HEK293T (cell line): ENCODE measurements around the gene CYP3A4.

ENCODE experiments used
- FOXK2 ChIP-seq: fragments of 450-650 bp; IDR thresholded peaks from 2 replicates; pipeline ENCODE4 v1.6.1; 2016; ENCODE audit warnings: mild to moderate bottlenecking
- HDGF ChIP-seq: fragments of 450-650 bp; IDR thresholded peaks from 2 replicates; pipeline ENCODE4 v1.6.1; 2017; ENCODE audit warnings: antibody characterized with exemption, borderline replicate concordance
- LEF1 ChIP-seq: fragments of 450-650 bp; IDR thresholded peaks from 2 replicates; pipeline ENCODE4 v1.6.1; 2017; ENCODE audit warnings: mild to moderate bottlenecking, borderline replicate concordance

- TF ChIP-seq HDGF, result no peak
- no peak for TF ChIP-seq LEF1
- TF ChIP-seq FOXK2, result no peak
Measured at GRCh38 chr7:99748846-99749579, 35.0 kb downstream of the CYP3A4 start.
